WTC11 (cell line): ENCODE data around the gene TES.

Source experiments
- CTCF ChIP-seq: fragments of 200-600 bp; IDR thresholded peaks from 2 replicates; pipeline ENCODE4 v1.8.0; 2022; ENCODE audit warnings: antibody characterized with exemption
- ETV6 ChIP-seq: sonication (generic); formaldehyde crosslinking; IDR thresholded peaks from 2 replicates; pipeline ENCODE4 v1.8.1; 2022; ENCODE audit warnings: mild to moderate bottlenecking, missing genetic modification reagents
- ZNF138 ChIP-seq: sonication (generic); formaldehyde crosslinking; conservative IDR thresholded peaks from 2 replicates; pipeline ENCODE4 v1.8.1; 2022; ENCODE audit warnings: mild to moderate bottlenecking, moderate library complexity, missing genetic modification reagents

- TF ChIP-seq CTCF: no peak
- TF ChIP-seq ZNF138 (CRISPR knock-in tag): no peak
- no peak for TF ChIP-seq ETV6 (CRISPR knock-in tag)
Observed at GRCh38 chr7:116283595-116284204, 73.4 kb downstream of the TES start.
